Fibroblast of upper back skin (primary cell): ENCODE results near the gene TRIM72.
"Not testable (repeated sequence)": the region's sequence is repeated elsewhere in the genome, so short reads cannot be mapped to it uniquely, and the experiment has no call there.

Source experiments
- DNase-seq: peaks from one replicate; pipeline ENCODE4 v3.0.0-alpha.2; 2013

Gene TRIM72

DNA sequence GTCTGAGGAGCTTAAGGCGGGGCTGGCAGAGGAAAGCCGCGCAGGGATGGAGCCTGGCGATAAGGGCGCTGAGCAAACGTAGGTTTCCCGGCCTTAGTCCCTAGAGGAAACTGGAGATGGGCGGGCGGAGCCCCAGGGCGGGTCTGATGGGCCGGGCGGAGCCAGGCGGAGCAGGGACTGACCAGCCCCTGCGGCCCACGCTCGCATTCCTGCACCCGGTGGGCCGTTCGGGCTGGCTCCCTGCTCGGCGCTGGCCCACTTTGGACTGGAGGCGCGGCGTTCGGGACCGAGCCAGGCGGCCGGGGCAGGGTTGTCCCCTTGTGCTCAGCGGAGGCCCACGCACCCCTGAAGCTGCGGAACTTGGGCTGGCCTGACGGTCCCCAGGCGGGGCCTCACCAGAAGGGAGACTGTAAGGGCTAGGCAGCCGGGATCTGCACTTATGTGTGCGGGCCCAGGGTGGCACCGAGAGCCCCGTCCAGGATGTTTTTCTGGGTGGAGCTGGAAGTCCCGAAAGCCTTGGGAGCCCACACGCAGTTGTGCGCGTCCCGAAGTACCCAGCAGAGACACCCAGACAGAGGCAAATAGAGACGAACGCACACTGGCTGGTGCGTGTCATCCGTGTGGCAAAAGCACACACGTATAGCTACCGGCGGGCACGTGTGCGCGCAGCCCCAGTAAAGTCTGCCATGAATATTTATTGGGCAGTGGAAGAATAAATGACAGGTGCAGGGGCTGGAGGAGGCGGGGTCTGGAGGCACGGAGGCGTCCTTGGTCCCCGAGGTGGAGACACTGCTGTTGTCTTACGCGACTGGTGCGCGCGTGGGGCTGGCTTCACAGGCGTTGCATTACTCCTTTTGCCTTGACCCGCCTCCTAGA is 1.6 kb downstream of the TRIM72 start:
- DNase-seq, result no peak

- DNase-seq, result no peak
These were observed 2.7 kb downstream of the TRIM72 start, which contains the start of gene PYDC1 for GRCh38 chr16:31216422-31217135. Gene PYDC1 (minus strand): TSS chr16:31217135. CDS start chr16:31217028, 107 bp downstream.

- DNase-seq, result no peak
These were observed 3.2 kb downstream of the TRIM72 start for GRCh38 chr16:31217136-31217530.

DNA sequence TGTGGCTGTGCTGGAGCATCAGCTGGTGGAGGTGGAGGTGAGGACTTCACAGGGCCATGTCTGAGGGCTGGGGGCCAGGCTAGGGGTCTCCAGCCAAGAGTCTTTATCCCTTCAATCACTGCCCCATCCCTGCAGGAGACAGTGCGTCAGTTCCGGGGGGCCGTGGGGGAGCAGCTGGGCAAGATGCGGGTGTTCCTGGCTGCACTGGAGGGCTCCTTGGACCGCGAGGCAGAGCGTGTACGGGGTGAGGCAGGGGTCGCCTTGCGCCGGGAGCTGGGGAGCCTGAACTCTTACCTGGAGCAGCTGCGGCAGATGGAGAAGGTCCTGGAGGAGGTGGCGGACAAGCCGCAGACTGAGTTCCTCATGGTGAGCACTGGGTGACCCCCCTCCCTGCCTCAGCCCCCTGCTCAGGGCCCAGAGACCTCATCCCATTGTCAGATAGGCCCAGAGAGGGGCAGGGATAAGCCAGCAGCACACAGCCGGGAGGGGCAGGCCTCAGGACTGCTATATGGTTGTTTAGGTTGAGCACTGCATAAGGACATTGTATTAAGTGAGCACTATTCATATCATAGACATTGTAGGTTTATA is 5.3 kb downstream of the TRIM72 start:
- no peak for DNase-seq

- no peak for DNase-seq
These were observed 7.6 kb downstream of the TRIM72 start for GRCh38 chr16:31221357-31222160.

DNA sequence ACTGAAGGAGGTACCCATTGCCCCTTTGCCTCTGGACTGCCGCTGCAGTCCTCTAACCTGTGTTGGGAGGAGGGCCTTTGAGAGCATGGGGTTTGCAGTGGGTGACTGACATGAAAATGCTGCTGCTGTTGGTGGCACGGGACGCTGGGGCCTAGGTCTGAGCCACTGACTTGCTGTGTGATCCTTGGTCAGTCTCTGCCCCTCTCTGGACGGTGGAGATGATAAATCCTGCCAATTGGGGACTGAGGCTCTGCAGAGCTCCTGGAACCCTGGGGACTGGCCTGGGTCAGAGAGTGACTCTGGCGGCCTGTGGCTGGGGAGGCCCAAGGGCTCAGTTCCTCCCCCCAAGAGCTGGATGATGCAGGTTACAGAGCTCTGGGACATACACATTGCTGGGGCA is 9.1 kb downstream of the TRIM72 start:
- DNase-seq, result no peak

GRCh38 chr16:31224092-31224955 is 10.4 kb downstream of the TRIM72 start:
- DNase-seq, result no peak

DNA sequence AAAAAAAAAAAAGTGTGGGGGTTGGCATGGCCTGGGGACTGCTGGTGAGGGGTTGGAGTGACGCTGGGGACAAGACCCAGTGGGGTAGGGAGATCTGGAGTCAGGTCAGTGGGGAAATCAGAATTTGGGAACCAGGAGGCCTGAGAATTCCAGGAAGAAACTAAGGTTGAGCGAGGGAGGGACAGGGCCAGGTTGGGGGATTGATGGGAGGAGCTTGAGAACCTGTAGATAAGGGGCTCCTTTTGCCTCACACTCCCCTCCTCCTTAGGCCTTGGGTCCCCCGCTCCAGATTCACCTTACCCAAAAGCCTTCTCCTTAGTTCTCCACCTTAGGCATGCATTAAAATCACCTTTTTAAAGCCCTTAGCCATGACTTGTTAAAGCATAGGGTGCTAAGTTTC is 11.3 kb downstream of the TRIM72 start:
- DNase-seq, result no peak

DNA sequence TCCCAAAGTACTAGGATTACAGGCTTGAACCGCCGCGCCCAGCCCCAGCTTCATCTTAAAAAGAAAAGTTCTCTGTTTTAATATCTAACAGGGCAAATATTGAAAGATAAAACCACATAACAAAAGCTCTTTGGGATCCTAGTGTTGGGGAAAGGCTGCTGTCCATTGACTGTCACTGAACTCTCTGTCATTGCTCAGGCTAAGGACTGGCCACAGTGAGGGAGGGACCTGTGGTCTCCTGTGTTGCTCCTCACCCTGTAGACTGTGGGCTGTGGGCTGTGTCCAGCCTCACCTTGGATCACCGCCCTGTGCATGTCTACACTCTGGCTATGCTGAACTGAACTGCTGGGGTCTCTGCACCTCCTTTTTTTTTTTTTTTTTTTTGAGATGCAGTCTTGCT is 14.3 kb downstream of the TRIM72 start:
- DNase-seq, result no peak

GRCh38 chr16:31229501-31229900 is 15.6 kb downstream of the TRIM72 start:
- DNase-seq, result no peak

DNA sequence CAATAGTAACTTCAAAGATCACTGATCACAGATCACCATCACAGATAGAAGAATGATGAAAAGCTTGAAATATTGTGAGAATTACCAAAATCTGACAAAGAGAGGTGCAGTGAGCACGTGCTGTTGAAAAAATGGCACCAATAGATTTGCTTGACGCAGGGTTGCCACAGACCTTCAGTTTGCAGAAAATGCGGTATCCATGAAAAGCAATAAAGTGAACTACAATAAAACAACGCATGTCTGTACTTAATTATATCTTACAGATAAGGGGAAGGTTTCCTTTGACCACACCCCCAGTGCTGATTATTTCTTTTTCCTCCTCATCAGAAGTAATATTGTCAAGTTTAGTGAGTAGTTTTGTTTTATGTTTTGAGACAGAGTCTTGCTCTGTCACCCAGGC is 24.1 kb downstream of the TRIM72 start:
- no peak for DNase-seq

- DNase-seq, result no peak
These were observed 28.3 kb downstream of the TRIM72 start for GRCh38 chr16:31242206-31242605.

DNA sequence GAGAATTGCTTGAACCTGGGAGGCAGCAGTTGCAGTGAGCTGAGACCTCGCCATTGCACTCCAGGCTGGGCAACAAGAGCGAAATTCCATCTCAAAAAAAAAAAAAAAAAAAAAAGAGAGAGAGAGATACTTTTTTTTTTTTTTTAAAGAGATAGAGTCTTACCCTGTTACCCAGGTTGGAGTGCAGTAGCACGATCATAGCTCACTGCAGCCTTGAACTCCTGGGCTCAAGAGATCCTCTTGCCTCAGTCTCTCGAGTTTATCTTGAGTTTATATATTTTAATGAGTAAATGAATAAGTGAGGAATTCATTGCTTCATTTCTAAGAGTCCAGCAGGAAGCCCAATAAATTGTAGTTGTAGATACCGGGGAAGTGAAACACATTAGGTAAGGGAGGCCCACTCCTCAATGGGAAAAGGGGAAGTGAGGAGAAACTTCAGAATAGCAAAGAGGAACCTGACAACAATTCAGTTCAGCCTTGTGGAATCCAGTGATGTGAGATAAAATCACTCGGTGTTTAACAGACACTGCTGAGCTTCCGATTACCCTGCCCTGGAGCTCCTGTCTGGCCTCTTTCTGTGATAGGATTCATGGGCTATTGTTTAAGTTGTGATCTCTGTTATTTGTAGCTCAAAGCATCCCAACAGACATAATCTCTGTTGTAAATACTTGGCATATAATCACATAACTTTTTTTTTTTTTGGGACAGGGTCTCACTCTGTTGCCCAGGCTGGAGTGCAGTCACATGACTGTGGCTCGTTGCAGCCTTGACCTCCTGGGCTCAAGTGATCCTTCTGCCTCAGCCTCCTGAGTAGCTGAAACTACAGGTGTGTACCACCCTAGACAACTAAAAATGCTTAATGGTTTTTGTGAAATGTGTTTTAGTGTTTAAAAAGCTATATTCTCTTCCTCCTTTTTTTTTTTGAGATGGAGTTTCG is 30.1 kb downstream of the TRIM72 start:
- no peak for DNase-seq

DNA sequence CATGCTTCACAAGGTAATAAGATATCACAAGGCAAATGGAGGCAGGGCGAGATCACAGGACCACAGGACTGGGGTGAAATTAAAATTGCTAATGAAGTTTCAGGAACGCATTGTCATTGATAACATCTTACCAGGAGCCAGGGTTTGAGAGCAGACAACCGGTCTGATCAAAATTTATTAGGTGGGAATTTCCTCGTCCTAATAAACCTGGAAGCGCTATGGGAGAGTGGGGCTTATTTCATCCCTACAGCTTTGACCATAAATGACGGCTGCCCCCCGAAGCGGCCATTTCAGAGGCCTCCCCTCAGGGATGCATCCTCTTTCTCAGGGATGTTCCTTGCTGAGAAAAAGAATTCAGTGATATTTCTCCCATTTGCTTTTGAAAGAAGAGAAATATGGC is 31.7 kb downstream of the TRIM72 start:
- not testable (repeated sequence) for DNase-seq

DNA sequence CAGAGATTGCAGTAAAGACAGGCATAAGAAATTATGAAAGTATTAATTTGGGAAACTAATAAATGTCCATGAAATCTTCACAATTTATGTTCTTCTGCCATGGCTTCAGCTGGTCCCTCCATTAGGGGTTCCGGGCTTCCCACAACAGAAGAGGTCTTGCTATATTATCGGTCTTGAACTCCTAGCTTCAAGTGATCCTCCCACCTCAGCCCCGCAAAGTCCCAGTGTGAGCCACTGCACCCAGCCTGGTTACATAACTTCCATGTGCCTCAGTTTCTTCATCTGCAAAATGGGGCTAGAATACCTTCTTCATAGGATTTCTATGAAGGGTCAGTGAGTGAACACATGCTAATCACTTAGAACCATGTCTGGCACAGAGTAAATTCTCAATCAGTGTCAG is 32.4 kb downstream of the TRIM72 start:
- no peak for DNase-seq

DNA sequence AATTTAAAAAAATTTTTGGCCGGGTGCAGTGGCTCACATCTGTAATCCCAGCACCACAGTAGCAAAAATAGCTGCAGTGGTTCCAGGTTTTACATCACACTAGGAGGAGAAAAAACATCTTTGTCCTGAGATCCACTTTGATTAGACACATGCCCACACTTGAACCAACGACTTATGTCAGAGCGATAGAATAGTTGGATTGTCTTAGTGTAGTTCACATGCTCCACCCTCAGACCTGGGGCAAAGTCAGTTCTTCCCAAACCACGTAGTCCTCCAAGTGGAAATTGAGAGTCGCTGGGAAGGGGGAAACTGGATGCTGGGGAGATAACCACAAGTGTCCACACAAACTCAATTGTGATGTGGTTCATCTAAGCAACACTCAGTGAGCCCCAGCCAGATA is 34.4 kb downstream of the TRIM72 start:
- no peak for DNase-seq

DNA sequence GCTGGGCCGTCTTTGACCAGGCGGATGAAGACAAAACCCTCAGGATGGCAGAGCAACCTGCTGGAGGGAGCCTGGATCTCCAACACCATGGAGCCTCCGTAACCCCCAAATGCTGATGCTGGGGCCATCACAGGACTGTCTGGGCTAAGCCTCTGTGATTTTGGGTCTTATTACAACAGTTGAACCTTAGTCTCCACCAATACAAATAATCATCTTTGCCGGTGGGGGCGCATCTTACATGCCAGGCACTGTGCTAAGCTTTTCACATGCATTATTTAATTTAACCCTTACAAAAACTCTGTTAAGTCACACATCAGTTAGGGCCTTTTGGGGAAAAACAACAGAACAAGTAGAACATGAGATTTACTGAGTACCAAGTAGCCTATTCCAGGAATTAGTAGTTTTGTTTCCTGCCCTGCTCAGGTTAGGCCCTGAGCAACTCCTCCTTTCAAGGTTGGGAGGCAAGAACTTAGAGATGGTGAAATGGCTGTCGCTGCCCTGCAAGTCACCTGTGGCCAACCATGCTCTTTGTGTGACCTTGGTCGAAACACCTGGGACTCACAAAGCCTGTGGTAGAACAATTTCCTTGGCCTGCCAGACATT is 37.0 kb downstream of the TRIM72 start:
- no peak for DNase-seq

DNA sequence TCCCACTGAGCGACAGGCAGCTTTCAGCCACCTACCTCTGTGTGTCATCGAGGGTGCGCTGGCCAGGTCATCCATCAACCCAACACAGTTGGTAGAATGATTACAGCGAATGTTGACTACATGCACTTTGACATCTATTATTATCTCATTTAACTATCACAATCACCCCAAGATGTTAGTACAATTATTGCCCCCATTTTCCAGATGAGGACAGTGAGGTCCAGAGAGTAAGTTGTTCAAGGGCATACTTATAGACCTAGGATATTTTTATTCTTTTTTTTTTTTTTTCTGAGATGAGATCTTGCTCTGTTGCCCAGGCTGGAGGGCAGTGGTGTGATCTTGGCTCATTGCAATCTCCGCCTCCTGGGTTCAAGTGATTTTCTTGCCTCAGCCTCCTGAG is 37.5 kb downstream of the TRIM72 start:
- DNase-seq, result no peak

DNA sequence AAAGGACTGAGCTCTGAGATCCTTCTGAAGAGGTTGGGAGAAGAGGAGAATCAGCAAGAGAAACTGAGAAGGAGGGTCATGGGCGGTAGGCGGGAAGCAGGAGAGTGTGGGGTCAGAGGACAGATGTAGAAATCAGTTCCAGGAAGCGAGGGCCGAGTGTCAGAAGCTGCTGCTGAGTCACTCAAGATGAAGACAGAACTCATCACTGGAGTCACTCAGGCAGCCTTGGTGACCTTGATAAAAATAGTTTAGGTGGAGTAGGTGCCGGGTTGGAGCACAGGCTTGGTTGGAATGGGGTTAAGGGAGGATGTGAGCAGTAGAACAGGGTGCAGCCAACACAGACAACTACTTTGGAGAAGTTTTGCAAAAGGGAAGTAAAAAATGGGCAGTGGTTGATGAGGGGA is 39.7 kb downstream of the TRIM72 start:
- DNase-seq, result no peak

DNA sequence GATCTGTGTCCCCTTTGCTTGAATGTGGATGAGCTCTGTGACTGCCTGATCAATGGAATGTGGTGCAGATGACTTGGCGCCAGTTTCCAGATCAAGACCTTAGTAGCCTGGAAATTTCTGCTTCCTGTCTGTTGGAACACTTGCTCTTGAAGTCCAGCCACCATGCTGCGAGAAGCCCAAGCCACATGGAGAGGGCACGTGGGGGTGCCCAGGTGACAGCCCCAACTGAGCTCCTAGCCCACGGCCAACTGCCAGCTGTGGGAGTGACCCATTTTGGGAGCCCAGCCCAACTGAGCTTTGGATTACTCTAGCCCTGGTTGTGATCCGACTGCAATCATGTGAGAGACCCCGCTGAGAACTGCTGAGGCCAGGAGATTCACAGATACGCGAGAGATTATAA is 42.5 kb downstream of the TRIM72 start:
- no peak for DNase-seq
